Transverse colon (tissue), 4 donors: ENCODE results near the gene SIPA1L3. TPM values are rescaled to one million over a fixed set of nuclear protein-coding genes. Genes with fewer than 3 reads are reported as not detected.

ENCODE experiments used
- DNase-seq: peaks from one replicate; pipeline ENCODE4 v3.0.0-alpha.2; 2019
- H3K27ac ChIP-seq, 4 donors: fragments of 200-600 bp; sonication (generic); 2 replicates each; pipeline ENCODE4 v1.5.1; 2016 to 2018; ENCODE audit warnings: inconsistent platforms in 4 of 4
- H3K27me3 ChIP-seq: fragments of 200-600 bp; sonication (generic); 2 replicates; pipeline ENCODE4 v1.5.1; 2017; ENCODE audit warnings: inconsistent platforms
- H3K36me3 ChIP-seq, 4 donors: fragments of 200-600 bp; sonication (generic); 2 replicates each; pipeline ENCODE4 v1.5.1; 2017 to 2019; ENCODE audit warnings: inconsistent platforms in 4 of 4
- H3K4me1 ChIP-seq, 4 donors: fragments of 200-600 bp; sonication (generic); 2 replicates each; pipeline ENCODE4 v1.5.1; 2017 to 2020; ENCODE audit warnings: inconsistent platforms in 4 of 4
- H3K4me3 ChIP-seq, 4 donors: fragments of 200-600 bp; sonication (generic); 1 replicate in 1 of 4; 2 replicates in 3 of 4; pipeline versions ENCODE4 v1.5.1 to v1.6.1; 2017 to 2019; ENCODE audit warnings: inconsistent platforms in 4 of 4
- H3K9me3 ChIP-seq, 2 donors: fragments of 200-600 bp; sonication (generic); 2 replicates each; pipeline ENCODE4 v1.5.1; 2017 to 2019; ENCODE audit warnings: inconsistent platforms in 2 of 2
- EP300 ChIP-seq: sonication (generic); formaldehyde crosslinking; IDR thresholded peaks from one replicate; pipeline ENCODE4 v1.6.1; 2017; ENCODE audit warnings: antibody characterized with exemption, low read depth
- POLR2A ChIP-seq: fragments of 450-650 bp; IDR thresholded peaks from one replicate; pipeline ENCODE4 v1.6.1; 2016; ENCODE audit warnings: antibody characterized with exemption, mild to moderate bottlenecking, moderate library complexity
- POLR2AphosphoS5 ChIP-seq, 3 donors: sonication (generic); formaldehyde crosslinking; IDR thresholded peaks; one replicate each; pipeline ENCODE4 v1.6.1; 2016; ENCODE audit warnings: antibody characterized with exemption in 3 of 3
- WGBS, 2 donors: methylation state at CpG; one replicate each; pipeline ENCODE4 v1.1.5; 2018; ENCODE audit warnings: low coverage in 1 of 2; 5-methylcytosine and 5-hydroxymethylcytosine counted together
- in situ Hi-C, 4 donors: fragments of 200-750 bp; cut with MboI; loops; one replicate each; pipeline versions ENCODE4 v1.15.0 to v1.15.1; 2017; ENCODE audit warnings: low sequenced_read_pairs in 3 of 4, low pct_ligation_motif_present in 1 of 4, low pct_unique_long_range_greater_than_20kb in 1 of 4
- intact Hi-C: fragments of 100-400 bp; cut with DNase I; formaldehyde crosslinking; loops from one replicate; pipeline ENCODE4 v1.15.1; 2023; ENCODE audit warnings: low total_unique reads
- total RNA-seq, 4 donors: library from RNA; depleted of rRNA; stranded (reverse); fragments of >200 nt; gene quantifications; one replicate each; pipeline ENCODE4 v1.1.0, GENCODE V29; 2016
- TF ChIP-seq, protein P1 (sequence below), 5 experiments: fragments of 200-600 bp in 3 of 5; fragments of 450-650 bp in 2 of 5; sonication (generic) in 3 of 5; IDR thresholded peaks; 1 replicate in 2 of 5; 2 replicates in 3 of 5; pipeline ENCODE4 v1.5.1; 2016 to 2017; ENCODE audit warnings: antibody characterized with exemption in 5 of 5, inconsistent platforms in 3 of 5, mild to moderate bottlenecking in 2 of 5, moderate library complexity in 1 of 5

The SIPA1L3 gene
- total RNA-seq, 4 donors from 2014 or later, result 191 to 284 (median 231) TPM

- Histone ChIP-seq H3K27ac (no peak overlapping the region), H3K27me3 (peaks cover 19% of the 10 kb centered on the region), H3K36me3 (peaks cover 0 to 11% (median 2%) of the 10 kb centered on the region in 4 donors), H3K4me3 (no peak overlapping the region), H3K9me3 (no peaks in the 10 kb centered on the region), H3K4me1 (peaks cover 0 to 10% (median 3%) of the 10 kb centered on the region in 4 donors)
- in situ Hi-C loops (loop anchor here in 1 of 4 donors (25.0 kb wide), 1 partner anchor 317 kb away; no protein-coding TSS in a partner anchor), intact Hi-C loops (no loop called here)
- no peak for TF ChIP-seq EP300
- no peak for TF ChIP-seq POLR2A
- TF ChIP-seq POLR2AphosphoS5 (IDR thresholded peaks at IDR 0.05), result no peak
- TF ChIP-seq, protein P1, sequence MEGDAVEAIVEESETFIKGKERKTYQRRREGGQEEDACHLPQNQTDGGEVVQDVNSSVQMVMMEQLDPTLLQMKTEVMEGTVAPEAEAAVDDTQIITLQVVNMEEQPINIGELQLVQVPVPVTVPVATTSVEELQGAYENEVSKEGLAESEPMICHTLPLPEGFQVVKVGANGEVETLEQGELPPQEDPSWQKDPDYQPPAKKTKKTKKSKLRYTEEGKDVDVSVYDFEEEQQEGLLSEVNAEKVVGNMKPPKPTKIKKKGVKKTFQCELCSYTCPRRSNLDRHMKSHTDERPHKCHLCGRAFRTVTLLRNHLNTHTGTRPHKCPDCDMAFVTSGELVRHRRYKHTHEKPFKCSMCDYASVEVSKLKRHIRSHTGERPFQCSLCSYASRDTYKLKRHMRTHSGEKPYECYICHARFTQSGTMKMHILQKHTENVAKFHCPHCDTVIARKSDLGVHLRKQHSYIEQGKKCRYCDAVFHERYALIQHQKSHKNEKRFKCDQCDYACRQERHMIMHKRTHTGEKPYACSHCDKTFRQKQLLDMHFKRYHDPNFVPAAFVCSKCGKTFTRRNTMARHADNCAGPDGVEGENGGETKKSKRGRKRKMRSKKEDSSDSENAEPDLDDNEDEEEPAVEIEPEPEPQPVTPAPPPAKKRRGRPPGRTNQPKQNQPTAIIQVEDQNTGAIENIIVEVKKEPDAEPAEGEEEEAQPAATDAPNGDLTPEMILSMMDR (IDR thresholded peaks at IDR 0.05), result no peak
- no peak for DNase-seq
- 96 to 100% methylated on average over 3 to 8 of the region's 8 CpGs for WGBS, 2 donors
These were observed 297.7 kb downstream of the SIPA1L3 start for GRCh38 chr19:38204728-38205127.

DNA sequence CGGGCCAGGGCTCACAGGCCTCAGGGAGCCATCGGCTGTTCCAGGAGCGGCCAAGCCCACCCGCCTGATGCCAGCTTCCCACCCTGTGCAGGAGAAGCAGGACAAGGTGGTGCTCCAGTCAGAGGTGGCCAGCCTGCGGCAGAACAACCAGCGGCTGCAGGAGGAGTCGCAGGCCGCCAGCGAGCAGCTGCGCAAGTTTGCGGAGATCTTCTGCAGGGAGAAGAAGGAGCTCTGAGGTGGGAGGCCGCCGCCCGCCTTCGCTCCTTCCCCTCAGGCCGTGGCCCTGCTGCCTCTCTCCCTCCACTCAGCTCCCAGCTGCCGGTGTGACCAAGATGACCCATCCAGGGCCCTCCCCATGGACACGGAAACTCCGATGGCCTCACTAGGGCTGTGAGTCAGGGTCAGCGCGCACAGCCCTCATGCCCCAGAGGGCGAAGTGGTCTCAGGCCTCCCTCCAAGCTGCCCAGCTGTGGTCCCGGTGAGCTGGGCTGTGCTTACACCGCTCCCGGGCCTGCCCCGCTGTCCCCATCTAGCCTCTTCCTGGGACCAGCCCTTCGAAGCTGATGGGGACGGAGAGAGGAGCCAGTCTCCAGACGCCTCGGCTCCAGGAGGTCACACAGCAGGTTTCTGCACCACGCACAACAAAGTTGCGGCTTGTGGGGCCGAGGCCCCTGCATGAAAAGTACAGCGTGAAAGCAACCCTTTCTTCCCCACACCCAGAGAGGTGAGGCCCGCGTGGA is 299.2 kb downstream of the SIPA1L3 start:
- intact Hi-C loops, result no loop called here
- TF ChIP-seq POLR2AphosphoS5 (IDR thresholded peaks at IDR 0.05), result no peak
- Histone ChIP-seq H3K4me1 (peaks cover 9 to 23% (median 13%) of the 10 kb centered on the region in 4 donors), H3K36me3 (peaks cover 0 to 11% (median 2%) of the 10 kb centered on the region in 4 donors), H3K27ac (no peak overlapping the region), H3K4me3 (no peak overlapping the region), H3K9me3 (no peaks in the 10 kb centered on the region), H3K27me3 (peaks cover 33% of the 10 kb centered on the region)
- DNase-seq, result no peak
- 91% methylated on average over 35 of the region's 36 CpGs; no CpG with 5 or more reads in 1 of the 2 donors for WGBS, 2 donors
- in situ Hi-C loops, result loop anchor here in 1 of 4 donors (25.0 kb wide), 1 partner anchor 319 kb away; no protein-coding TSS in a partner anchor

DNA sequence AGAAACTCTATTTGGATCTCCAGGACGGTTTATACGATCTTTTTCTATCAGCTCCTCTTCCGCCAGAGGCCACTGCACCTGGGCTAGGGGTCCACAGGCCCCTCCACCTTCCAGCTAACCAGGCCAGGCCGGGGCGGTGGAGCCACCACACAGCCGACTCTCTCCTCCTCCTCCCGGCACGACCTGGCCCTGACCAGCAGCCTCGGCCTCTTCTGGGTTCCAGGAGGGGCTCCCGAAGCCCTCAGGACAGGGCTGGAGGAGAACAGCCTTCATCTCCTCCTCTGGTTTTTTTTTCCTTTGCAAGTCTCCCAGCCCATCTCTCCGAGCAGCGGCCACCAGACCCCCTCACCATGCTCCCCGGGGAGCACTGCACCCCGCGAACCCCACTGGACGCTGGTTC is 299.9 kb downstream of the SIPA1L3 start:
- H3K36me3 ChIP-seq, result peaks cover 0 to 11% (median 2%) of the 10 kb centered on the region in 4 donors
- H3K27ac ChIP-seq, result no peak overlapping the region
- H3K27me3 ChIP-seq, result peaks cover 41% of the 10 kb centered on the region
- TF ChIP-seq EP300 (no peak), POLR2A (no peak), POLR2AphosphoS5 (IDR thresholded peaks at IDR 0.05) (no peak)
- TF ChIP-seq, protein P1 (IDR thresholded peaks at IDR 0.05), result no peak
- intact Hi-C loops, result no loop called here
- no peak for DNase-seq
- peaks cover 11 to 29% (median 16%) of the 10 kb centered on the region in 4 donors for H3K4me1 ChIP-seq
- 90 to 95% methylated on average over 6 to 16 of the region's 16 CpGs for whole genome bisulfite sequencing, 2 donors
- H3K9me3 ChIP-seq, result no peaks in the 10 kb centered on the region
- in situ Hi-C loops, result loop anchor here in 1 of 4 donors (25.0 kb wide), 1 partner anchor 320 kb away; no protein-coding TSS in a partner anchor
- H3K4me3 ChIP-seq, result no peak overlapping the region

DNA sequence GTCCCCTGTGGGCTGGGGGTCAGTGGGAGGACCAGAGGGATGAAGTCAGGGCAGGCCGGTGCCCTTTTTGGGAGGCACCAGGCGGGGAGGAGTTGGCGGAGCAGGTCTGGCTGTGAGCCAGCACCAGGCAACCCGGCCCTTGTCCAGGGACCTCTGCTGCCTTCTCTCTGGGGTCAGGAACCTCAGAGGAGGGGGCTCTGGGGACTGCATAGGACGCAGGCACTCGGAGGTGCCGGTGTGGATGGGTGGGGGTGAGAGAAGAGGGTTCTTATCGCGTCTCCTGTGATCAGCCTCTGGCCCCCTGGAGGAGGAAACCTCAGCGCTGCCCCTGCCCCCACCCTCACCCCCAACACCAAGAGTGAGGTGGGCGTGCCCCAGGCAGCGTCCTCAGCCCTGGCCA is 300.5 kb downstream of the SIPA1L3 start:
- H3K4me3 ChIP-seq, result no peak overlapping the region
- TF ChIP-seq POLR2AphosphoS5 (IDR thresholded peaks at IDR 0.05) (no peak), EP300 (no peak), POLR2A (no peak)
- TF ChIP-seq, protein P1 (IDR thresholded peaks at IDR 0.05), result no peak
- peaks cover 0 to 11% (median 2%) of the 10 kb centered on the region in 4 donors for H3K36me3 ChIP-seq
- H3K27me3 ChIP-seq, result peaks cover 47% of the 10 kb centered on the region
- H3K27ac ChIP-seq, result no peak overlapping the region
- WGBS, 2 donors, result 86% methylated on average over 12 of the region's 12 CpGs; no CpG with 5 or more reads in 1 of the 2 donors
- no peaks in the 10 kb centered on the region for H3K9me3 ChIP-seq
- intact Hi-C loops (no loop called here), in situ Hi-C loops (loop anchor here in 1 of 4 donors (25.0 kb wide), 1 partner anchor 320 kb away; no protein-coding TSS in a partner anchor)
- H3K4me1 ChIP-seq, result peaks cover 11 to 29% (median 16%) of the 10 kb centered on the region in 4 donors
- DNase-seq, result no peak
